Spinal cord (tissue), 10 donors: Measurements from ENCODE around the gene GSTA2. TPM values are rescaled to one million over a fixed set of nuclear protein-coding genes. Genes with fewer than 3 reads are reported as not detected.
"Not testable (repeated sequence)": the region's sequence is repeated elsewhere in the genome, so short reads cannot be mapped to it uniquely, and the experiment has no call there.

ENCODE experiments used
- DNase-seq, 6 donors: peaks; one replicate each; pipeline versions ENCODE4 v3.0.0 to v3.0.0-alpha.2; 2013 to 2015; ENCODE audit warnings: low spot score in 6 of 6, low read depth in 4 of 6
- H3K27ac ChIP-seq: one replicate; pipeline ENCODE4 v1.5.1; 2013; ENCODE audit warnings: low read depth, low read length, control low read depth
- H3K27me3 ChIP-seq: one replicate; pipeline ENCODE4 v1.6.1; 2013; ENCODE audit warnings: low read length; ENCODE audit not compliant: control insufficient read depth, insufficient read depth
- H3K36me3 ChIP-seq: one replicate; pipeline ENCODE4 v1.6.1; 2013; ENCODE audit warnings: low read length; ENCODE audit not compliant: control insufficient read depth, insufficient read depth
- H3K4me1 ChIP-seq: one replicate; pipeline ENCODE4 v1.6.1; 2013; ENCODE audit warnings: low read length; ENCODE audit not compliant: control insufficient read depth, insufficient read depth
- H3K4me3 ChIP-seq: one replicate; pipeline ENCODE4 v1.5.1; 2013; ENCODE audit warnings: low read depth, low read length, control low read depth
- H3K9me3 ChIP-seq: one replicate; pipeline ENCODE4 v1.6.1; 2013; ENCODE audit warnings: low read length; ENCODE audit not compliant: control insufficient read depth, insufficient read depth
- WGBS: methylation state at CpG from one replicate; pipeline ENCODE4 v1.1.5; 2013; ENCODE audit warnings: missing lambda C conversion rate; ENCODE audit not compliant: insufficient coverage; 5-methylcytosine and 5-hydroxymethylcytosine counted together
- polyA plus RNA-seq, 2 donors: library from polyadenylated mRNA; unstranded; fragments of 120-200 nt; gene quantifications; one replicate each; pipeline ENCODE4 v1.2.1, GENCODE V29; 2013; ENCODE audit not compliant: insufficient read length in 2 of 2
- total RNA-seq, 2 donors: library from RNA; depleted of rRNA in 1 of 2; stranded (reverse); fragments of 120-200 nt in 1 of 2; fragments of >200 nt in 1 of 2; gene quantifications; one replicate each; pipeline versions ENCODE4 v1.2.3 to v1.2.4, GENCODE V29; 2013 to 2014
- donor health status: healthy.

Gene GSTA2
- total and polyA plus RNA-seq, 4 donors: not detected

GRCh38 chr6:52720321-52720720, 43.0 kb downstream of the GSTA2 start:
- H3K27me3 ChIP-seq: no peaks in the 10 kb centered on the region
- no peaks in the 10 kb centered on the region for H3K9me3 ChIP-seq
- WGBS: 77% methylated on average over 1 of the region's 2 CpGs
- H3K4me1 ChIP-seq: no peaks in the 10 kb centered on the region
- no peak overlapping the region for H3K27ac ChIP-seq
- H3K36me3 ChIP-seq: no peaks in the 10 kb centered on the region
- DNase-seq: peak in 1 of 6 donors; percentile 62
- H3K4me3 ChIP-seq: no peak overlapping the region

- DNase-seq: no peak
- Histone ChIP-seq H3K27ac (no peak overlapping the region), H3K4me3 (no peak overlapping the region), H3K9me3 (no peaks in the 10 kb centered on the region), H3K4me1 (no peaks in the 10 kb centered on the region), H3K36me3 (no peaks in the 10 kb centered on the region), H3K27me3 (no peaks in the 10 kb centered on the region)
Observed at GRCh38 chr6:52718550-52718949, 44.7 kb downstream of the GSTA2 start.

GRCh38 chr6:52714761-52715160, 48.5 kb downstream of the GSTA2 start:
- WGBS: 97% methylated on average over 7 of the region's 9 CpGs
- not testable (repeated sequence) for H3K36me3 ChIP-seq, DNase-seq, H3K27ac ChIP-seq, H3K27me3 ChIP-seq, H3K4me1 ChIP-seq, H3K9me3 ChIP-seq, H3K4me3 ChIP-seq

- WGBS: 100% methylated on average over 1 of the region's 2 CpGs
- Histone ChIP-seq H3K4me1 (no peaks in the 10 kb centered on the region), H3K4me3 (no peak overlapping the region), H3K9me3 (peaks cover 2% of the 10 kb centered on the region), H3K36me3 (no peaks in the 10 kb centered on the region), H3K27ac (no peak overlapping the region), H3K27me3 (no peaks in the 10 kb centered on the region)
- peak in 1 of 6 donors; percentile 43 for DNase-seq
Observed at GRCh38 chr6:52712136-52712535, 51.1 kb downstream of the GSTA2 start.

- no peak for DNase-seq
- Histone ChIP-seq H3K36me3 (no peaks in the 10 kb centered on the region), H3K4me3 (no peak overlapping the region), H3K4me1 (no peaks in the 10 kb centered on the region), H3K27me3 (no peaks in the 10 kb centered on the region), H3K9me3 (peaks cover 2% of the 10 kb centered on the region), H3K27ac (no peak overlapping the region)
- 60% methylated on average over 1 of the region's 3 CpGs for WGBS
Observed at GRCh38 chr6:52707963-52708680, 55.2 kb downstream of the GSTA2 start.

GRCh38 chr6:52706001-52706400, 57.3 kb downstream of the GSTA2 start:
- WGBS: 100% methylated on average over 1 of the region's 3 CpGs
- Histone ChIP-seq H3K9me3 (peaks cover 2% of the 10 kb centered on the region), H3K27me3 (no peaks in the 10 kb centered on the region), H3K27ac (no peak overlapping the region), H3K4me1 (no peaks in the 10 kb centered on the region), H3K4me3 (no peak overlapping the region), H3K36me3 (no peaks in the 10 kb centered on the region)
- no peak for DNase-seq

- H3K4me3 ChIP-seq, H3K27ac ChIP-seq, H3K27me3 ChIP-seq, H3K4me1 ChIP-seq, DNase-seq, H3K36me3 ChIP-seq, H3K9me3 ChIP-seq: not testable (repeated sequence)
- 86% methylated on average over 4 of the region's 6 CpGs for WGBS
Observed at GRCh38 chr6:52704781-52705502, 58.3 kb downstream of the GSTA2 start.

- peaks cover 2% of the 10 kb centered on the region for H3K9me3 ChIP-seq
- H3K36me3 ChIP-seq: no peaks in the 10 kb centered on the region
- no peak overlapping the region for H3K27ac ChIP-seq
- H3K27me3 ChIP-seq: no peaks in the 10 kb centered on the region
- DNase-seq: no peak
- H3K4me1 ChIP-seq: no peaks in the 10 kb centered on the region
- H3K4me3 ChIP-seq: no peak overlapping the region
Observed at GRCh38 chr6:52704060-52704459, 59.2 kb downstream of the GSTA2 start.
